ENCODE measurements around the gene NCAM1.

The NCAM1 gene

DNA sequence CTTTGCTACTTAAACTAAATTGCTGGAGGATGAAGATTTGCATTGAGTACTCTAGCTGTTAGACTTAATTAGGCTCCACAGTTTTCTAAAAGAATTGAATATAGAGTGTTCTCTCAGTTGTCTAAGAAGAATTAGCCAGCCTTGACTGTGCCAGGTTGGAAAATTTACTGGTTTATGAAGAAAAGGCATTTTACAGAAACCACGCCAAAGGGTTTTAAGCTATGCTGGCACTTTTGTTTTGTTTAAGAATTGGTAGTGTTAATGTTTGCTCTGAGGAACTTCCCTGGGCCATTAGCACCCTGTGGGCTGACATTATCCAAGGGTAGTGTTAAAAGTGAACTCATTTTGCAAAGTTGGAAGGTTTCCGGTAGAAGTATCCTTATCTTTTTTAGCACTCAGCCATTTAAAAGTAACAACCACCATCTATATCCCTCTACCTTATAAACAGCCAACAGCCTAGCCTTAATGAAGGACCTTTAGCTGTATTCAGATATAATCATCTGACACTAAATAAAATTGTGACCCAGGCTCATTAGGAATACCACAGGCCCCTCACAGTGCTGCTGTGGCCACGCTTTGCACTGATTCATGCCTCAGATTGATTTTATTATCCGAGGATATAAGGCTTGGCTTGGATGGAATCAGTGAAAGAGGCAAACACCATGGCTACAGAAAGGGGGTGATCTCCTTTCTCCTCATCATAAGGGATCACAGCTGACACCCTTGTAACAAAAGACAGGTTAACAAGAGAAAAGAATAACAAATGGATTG is 158.9 kb downstream of the NCAM1 start:
- ChIA-PET POLR2A (no interaction called here), CTCF (no interaction called here)
- DNase-seq (ENCODE audit: extremely low spot score) = no peak
- TF ChIP-seq SP1 (IDR thresholded peaks at IDR 0.05) (no peak), BHLHE40 (IDR thresholded peaks at IDR 0.05; ENCODE audit: borderline replicate concordance) (no peak), TARDBP (IDR thresholded peaks at IDR 0.05) (no peak), FOXM1 (IDR thresholded peaks at IDR 0.05; ENCODE audit: borderline replicate concordance) (no peak), FOXK2 (IDR thresholded peaks at IDR 0.05) (no peak), HDGF (IDR thresholded peaks at IDR 0.05; ENCODE audit: borderline replicate concordance) (no peak), CTBP1 (IDR thresholded peaks at IDR 0.05; ENCODE audit: borderline replicate concordance) (no peak), ZNF384 (IDR thresholded peaks at IDR 0.05) (no peak), L3MBTL2 (conservative IDR thresholded peaks at IDR 0.05) (no peak), ELF4 (IDR thresholded peaks at IDR 0.05) (no peak), LEF1 (IDR thresholded peaks at IDR 0.05; ENCODE audit: borderline replicate concordance) (no peak), ARNT (IDR thresholded peaks at IDR 0.05) (no peak), FOXA1 (IDR thresholded peaks at IDR 0.05) (no peak), NFRKB (IDR thresholded peaks at IDR 0.05) (no peak), SUZ12 (IDR thresholded peaks at IDR 0.05) (no peak)
- TF ChIP-seq, protein P1, sequence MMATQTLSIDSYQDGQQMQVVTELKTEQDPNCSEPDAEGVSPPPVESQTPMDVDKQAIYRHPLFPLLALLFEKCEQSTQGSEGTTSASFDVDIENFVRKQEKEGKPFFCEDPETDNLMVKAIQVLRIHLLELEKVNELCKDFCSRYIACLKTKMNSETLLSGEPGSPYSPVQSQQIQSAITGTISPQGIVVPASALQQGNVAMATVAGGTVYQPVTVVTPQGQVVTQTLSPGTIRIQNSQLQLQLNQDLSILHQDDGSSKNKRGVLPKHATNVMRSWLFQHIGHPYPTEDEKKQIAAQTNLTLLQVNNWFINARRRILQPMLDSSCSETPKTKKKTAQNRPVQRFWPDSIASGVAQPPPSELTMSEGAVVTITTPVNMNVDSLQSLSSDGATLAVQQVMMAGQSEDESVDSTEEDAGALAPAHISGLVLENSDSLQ (IDR thresholded peaks at IDR 0.05) = no peak

DNA sequence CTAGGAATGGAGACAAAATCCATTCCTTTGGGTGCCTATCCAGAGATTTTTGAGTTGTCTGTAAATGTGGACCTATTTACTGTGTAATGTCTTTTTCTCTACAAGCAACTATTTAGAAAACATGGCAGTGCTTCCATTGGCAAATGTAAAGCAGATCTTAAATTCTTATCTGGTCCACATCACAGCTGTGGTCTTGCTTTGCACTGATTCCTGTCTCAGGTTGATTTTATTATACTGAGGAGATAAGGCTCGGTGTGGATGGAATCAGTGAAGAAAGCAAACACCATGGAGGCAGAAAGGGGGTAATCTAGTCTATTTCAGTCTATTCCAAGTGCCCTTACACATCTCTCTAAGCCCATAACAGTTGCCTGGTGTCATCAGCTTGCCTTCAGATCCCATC is 160.5 kb downstream of the NCAM1 start:
- TF ChIP-seq ELF4 (IDR thresholded peaks at IDR 0.05) = no peak
- no peak for TF ChIP-seq FOXM1 (IDR thresholded peaks at IDR 0.05; ENCODE audit: borderline replicate concordance)
- CTCF ChIA-PET = interaction anchor here (0.6 kb wide), 1 partner anchor 121 kb away, joined by 4 read pairs; no protein-coding TSS in a partner anchor
- POLR2A ChIA-PET = no interaction called here
- DNase-seq (ENCODE audit: extremely low spot score) = no peak

DNA sequence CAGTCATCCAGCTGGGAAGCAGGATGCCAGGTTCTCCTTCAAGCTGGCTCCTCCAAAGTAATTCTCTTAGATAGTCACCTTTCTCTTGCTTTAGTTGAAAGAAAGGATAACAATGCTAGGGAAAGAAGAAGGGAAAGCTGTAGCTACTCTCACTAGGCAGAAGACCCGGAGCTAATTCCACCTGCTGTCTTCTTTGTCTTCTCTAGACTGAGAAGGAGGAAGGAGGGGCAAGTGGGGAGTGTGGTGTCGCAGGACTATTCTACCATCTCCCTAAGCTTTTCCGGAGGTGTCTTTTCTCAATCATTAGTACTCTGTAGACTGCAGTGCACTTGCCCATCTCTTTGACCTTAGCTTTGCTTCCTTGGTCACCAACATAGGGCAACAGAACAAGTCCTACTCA is 162.8 kb downstream of the NCAM1 start:
- TF ChIP-seq BHLHE40 (IDR thresholded peaks at IDR 0.05; ENCODE audit: borderline replicate concordance) (no peak), CTBP1 (IDR thresholded peaks at IDR 0.05; ENCODE audit: borderline replicate concordance) (no peak), ELF4 (IDR thresholded peaks at IDR 0.05) (no peak), ZNF384 (IDR thresholded peaks at IDR 0.05) (no peak), SUZ12 (IDR thresholded peaks at IDR 0.05) (no peak), NFRKB (IDR thresholded peaks at IDR 0.05) (no peak), FOXK2 (IDR thresholded peaks at IDR 0.05) (no peak), HDGF (IDR thresholded peaks at IDR 0.05; ENCODE audit: borderline replicate concordance) (no peak), ARNT (IDR thresholded peaks at IDR 0.05) (no peak), FOXA1 (IDR thresholded peaks at IDR 0.05) (no peak), LEF1 (IDR thresholded peaks at IDR 0.05; ENCODE audit: borderline replicate concordance) (no peak), FOXM1 (IDR thresholded peaks at IDR 0.05; ENCODE audit: borderline replicate concordance) (no peak), TARDBP (IDR thresholded peaks at IDR 0.05) (no peak), L3MBTL2 (conservative IDR thresholded peaks at IDR 0.05) (no peak), SP1 (IDR thresholded peaks at IDR 0.05) (no peak)
- TF ChIP-seq, protein P1 (IDR thresholded peaks at IDR 0.05) = no peak
- CTCF ChIA-PET = interaction anchor here (1.2 kb wide), 1 partner anchor 9 kb away, joined by 4 read pairs; no protein-coding TSS in a partner anchor
- POLR2A ChIA-PET = no interaction called here
- DNase-seq (ENCODE audit: extremely low spot score) = no peak

DNA sequence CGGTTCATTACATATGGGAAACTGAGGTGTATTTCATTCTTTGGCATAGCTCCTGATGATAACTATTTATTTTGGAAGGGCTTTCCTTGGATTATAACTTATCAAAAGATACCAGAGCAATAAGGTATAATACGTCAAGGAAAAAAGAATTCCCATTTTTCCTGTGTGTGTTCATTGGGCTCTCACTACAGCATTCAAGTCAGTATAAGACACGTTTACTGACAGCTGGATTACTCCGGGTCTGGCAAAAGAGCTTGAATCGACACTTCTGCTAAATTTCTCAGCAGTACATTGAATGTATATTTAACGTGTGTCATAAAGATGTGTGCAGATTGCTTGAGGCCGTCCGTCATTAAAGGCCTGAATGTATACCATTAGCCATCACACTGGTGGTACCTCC is 163.4 kb downstream of the NCAM1 start:
- ChIA-PET CTCF (interaction anchor here (1.2 kb wide), 1 partner anchor 10 kb away, joined by 4 read pairs; no protein-coding TSS in a partner anchor), POLR2A (no interaction called here)
- TF ChIP-seq FOXK2 (IDR thresholded peaks at IDR 0.05) = no peak
- no peak for TF ChIP-seq FOXM1 (IDR thresholded peaks at IDR 0.05; ENCODE audit: borderline replicate concordance)
- TF ChIP-seq NFRKB (IDR thresholded peaks at IDR 0.05) = no peak
- no peak for TF ChIP-seq ARNT (IDR thresholded peaks at IDR 0.05)
- TF ChIP-seq, protein P1 (IDR thresholded peaks at IDR 0.05) = no peak
- TF ChIP-seq HDGF (IDR thresholded peaks at IDR 0.05; ENCODE audit: borderline replicate concordance) = no peak
- no peak for TF ChIP-seq LEF1 (IDR thresholded peaks at IDR 0.05; ENCODE audit: borderline replicate concordance)
- TF ChIP-seq ZNF384 (IDR thresholded peaks at IDR 0.05) = no peak
- no peak for TF ChIP-seq FOXA1 (IDR thresholded peaks at IDR 0.05)
- TF ChIP-seq CTBP1 (IDR thresholded peaks at IDR 0.05; ENCODE audit: borderline replicate concordance) = no peak
- no peak for TF ChIP-seq BHLHE40 (IDR thresholded peaks at IDR 0.05; ENCODE audit: borderline replicate concordance)
- no peak for TF ChIP-seq ELF4 (IDR thresholded peaks at IDR 0.05)
- TF ChIP-seq L3MBTL2 (conservative IDR thresholded peaks at IDR 0.05) = no peak
- TF ChIP-seq TARDBP (IDR thresholded peaks at IDR 0.05) = no peak
- DNase-seq (ENCODE audit: extremely low spot score) = no peak

DNA sequence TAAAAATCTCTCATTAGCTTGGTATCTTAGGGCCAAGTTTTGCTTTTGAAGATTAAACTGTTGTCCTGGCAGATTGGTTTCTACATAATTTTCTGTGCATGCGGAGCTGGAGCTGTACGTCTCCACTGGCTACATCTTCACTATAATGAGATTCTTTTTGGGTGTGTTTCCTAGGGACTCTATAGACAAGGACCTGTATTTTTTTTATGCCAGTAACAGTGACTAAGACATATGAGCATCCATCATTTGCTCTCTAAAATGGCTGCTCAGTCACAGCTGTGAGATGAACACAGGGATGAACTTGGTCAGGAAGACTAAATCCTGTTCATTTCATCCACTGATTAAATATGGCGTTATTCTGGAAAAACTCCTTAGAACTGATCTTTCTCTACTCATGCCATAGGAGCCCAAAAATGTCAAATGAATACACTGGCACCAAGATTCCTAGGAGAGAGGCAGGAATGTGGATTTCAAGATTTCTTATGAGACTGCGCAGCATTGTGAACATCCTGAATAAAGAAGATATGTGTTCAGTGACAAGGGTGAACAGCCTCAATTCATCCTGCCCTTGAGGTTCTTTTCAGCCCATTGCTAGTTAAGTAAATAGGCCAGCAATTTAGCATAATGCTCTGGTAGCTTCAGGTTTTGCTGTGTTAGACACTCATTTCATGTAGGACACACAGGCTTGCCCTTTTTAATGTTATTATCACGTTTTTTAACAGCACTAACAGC is 168.2 kb downstream of the NCAM1 start:
- ChIA-PET CTCF (interaction anchor here (0.6 kb wide), 1 partner anchor 160 kb away, joined by 3 read pairs; no protein-coding TSS in a partner anchor), POLR2A (no interaction called here)
- DNase-seq (ENCODE audit: extremely low spot score) = no peak
- TF ChIP-seq ARNT (IDR thresholded peaks at IDR 0.05) (no peak), L3MBTL2 (conservative IDR thresholded peaks at IDR 0.05) (no peak), ELF4 (IDR thresholded peaks at IDR 0.05) (no peak), TARDBP (IDR thresholded peaks at IDR 0.05) (no peak), LEF1 (IDR thresholded peaks at IDR 0.05; ENCODE audit: borderline replicate concordance) (no peak), HDGF (IDR thresholded peaks at IDR 0.05; ENCODE audit: borderline replicate concordance) (no peak), FOXM1 (IDR thresholded peaks at IDR 0.05; ENCODE audit: borderline replicate concordance) (no peak)
- TF ChIP-seq, protein P1 (IDR thresholded peaks at IDR 0.05) = no peak
